ENCODE measurements around the gene VTI1B. TPM values are rescaled to one million over a fixed set of nuclear protein-coding genes. Genes with fewer than 3 reads are reported as not detected.
A peak's percentile ranks its signal among the peaks of the same experiment; 100 is the strongest.

Gene VTI1B
- total RNA-seq, 3 donors from 2014 or later (not counting 1 experiment from before 2014, with no cell fraction given) = 47.5 to 77.1 (median 57.9) TPM

DNA sequence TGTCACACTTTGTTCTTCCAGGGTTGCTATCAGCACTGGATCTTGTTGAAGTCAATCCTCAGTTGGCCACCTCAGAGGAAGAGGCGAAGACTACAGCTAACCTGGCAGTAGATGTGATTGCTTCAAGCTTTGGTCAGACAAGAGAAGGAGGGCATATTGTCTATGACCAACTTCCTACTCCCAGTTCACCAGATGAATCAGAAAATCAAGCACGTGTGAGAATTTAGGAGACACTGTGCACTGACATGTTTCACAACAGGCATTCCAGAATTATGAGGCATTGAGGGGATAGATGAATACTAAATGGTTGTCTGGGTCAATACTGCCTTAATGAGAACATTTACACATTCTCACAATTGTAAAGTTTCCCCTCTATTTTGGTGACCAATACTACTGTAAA, 23.7 kb downstream of the VTI1B start:
- Histone ChIP-seq H3K27me3 (ENCODE audit: control insufficient read depth, insufficient read depth, low read length) (no peaks in the 10 kb centered on the region), H3K9me3 (ENCODE audit: control insufficient read depth, insufficient read depth, low read length) (no peaks in the 10 kb centered on the region), H3K4me3 (ENCODE audit: low read length) (no peak overlapping the region), H3K36me3 (ENCODE audit: control insufficient read depth, insufficient read depth, low read length) (peaks cover 85% of the 10 kb centered on the region), H3K4me1 (ENCODE audit: control insufficient read depth, insufficient read depth, low read length) (no peaks in the 10 kb centered on the region), H3K27ac (ENCODE audit: low read length) (no peak overlapping the region)
- no peaks in the 10 kb centered on the region for H3K9me3 Mint-ChIP-seq
- H3K27ac Mint-ChIP-seq = no peak overlapping the region
- no peaks in the 10 kb centered on the region for H3K4me1 Mint-ChIP-seq
- H3K4me3 Mint-ChIP-seq = no peak overlapping the region
- H3K27me3 Mint-ChIP-seq (ENCODE audit: low read depth in 2 of 2) = no peaks in the 10 kb centered on the region
- intact Hi-C loops (cut with micrococcal nuclease) = no loop called here
- ATAC-seq (no peak), DNase-seq (no peak)
- TF ChIP-seq, protein P1, sequence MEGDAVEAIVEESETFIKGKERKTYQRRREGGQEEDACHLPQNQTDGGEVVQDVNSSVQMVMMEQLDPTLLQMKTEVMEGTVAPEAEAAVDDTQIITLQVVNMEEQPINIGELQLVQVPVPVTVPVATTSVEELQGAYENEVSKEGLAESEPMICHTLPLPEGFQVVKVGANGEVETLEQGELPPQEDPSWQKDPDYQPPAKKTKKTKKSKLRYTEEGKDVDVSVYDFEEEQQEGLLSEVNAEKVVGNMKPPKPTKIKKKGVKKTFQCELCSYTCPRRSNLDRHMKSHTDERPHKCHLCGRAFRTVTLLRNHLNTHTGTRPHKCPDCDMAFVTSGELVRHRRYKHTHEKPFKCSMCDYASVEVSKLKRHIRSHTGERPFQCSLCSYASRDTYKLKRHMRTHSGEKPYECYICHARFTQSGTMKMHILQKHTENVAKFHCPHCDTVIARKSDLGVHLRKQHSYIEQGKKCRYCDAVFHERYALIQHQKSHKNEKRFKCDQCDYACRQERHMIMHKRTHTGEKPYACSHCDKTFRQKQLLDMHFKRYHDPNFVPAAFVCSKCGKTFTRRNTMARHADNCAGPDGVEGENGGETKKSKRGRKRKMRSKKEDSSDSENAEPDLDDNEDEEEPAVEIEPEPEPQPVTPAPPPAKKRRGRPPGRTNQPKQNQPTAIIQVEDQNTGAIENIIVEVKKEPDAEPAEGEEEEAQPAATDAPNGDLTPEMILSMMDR (IDR thresholded peaks at IDR 0.05) = no peak
- H3K36me3 Mint-ChIP-seq = peaks cover 9% of the 10 kb centered on the region
- WGBS (ENCODE audit: insufficient coverage) = 100% methylated on average over 1 of the region's 2 CpGs

DNA sequence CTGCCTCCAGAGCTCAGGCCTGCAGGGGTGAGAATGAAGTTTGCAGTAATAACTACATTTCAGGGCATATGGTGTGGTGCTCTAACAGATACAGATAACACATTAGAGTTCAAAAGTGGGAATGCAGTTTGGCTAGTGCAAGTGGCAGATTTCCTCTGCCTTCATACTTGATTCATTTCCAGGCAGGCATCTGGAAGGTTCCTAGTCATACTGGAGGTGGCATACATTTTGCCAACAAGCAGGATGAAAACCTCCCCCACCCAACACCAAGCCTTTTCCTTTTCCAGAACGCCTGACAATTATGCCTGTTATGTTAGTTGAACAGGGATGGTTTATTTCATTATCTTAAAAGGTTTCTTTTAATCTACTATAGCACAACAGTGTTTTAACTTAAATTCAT, 24.3 kb downstream of the VTI1B start:
- peaks cover 9% of the 10 kb centered on the region for H3K36me3 Mint-ChIP-seq
- no peak for ATAC-seq

DNA sequence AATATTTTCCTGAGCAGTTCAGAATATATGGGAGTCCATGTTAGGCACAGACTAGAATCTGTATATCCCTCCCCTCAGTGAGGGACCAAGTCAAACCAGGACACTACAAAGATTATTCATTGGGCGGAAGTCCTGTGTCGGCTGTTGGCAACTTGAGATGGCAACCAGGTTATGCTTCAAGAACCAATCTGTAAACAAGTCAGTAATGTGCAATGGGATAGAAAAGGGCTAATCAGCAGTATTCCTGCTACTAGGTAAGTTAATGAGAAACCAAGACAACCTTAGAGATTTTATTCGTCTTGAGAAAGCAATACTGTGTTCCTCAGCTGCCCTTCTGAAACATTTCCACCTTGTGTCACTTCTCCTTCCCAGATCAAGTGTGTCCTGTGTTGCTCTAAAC, 28.3 kb downstream of the VTI1B start:
- Histone ChIP-seq H3K27me3 (ENCODE audit: control insufficient read depth, insufficient read depth, low read length) (no peaks in the 10 kb centered on the region), H3K36me3 (ENCODE audit: control insufficient read depth, insufficient read depth, low read length) (peaks cover 48% of the 10 kb centered on the region), H3K27ac (ENCODE audit: low read length) (no peak overlapping the region), H3K9me3 (ENCODE audit: control insufficient read depth, insufficient read depth, low read length) (no peaks in the 10 kb centered on the region), H3K4me3 (ENCODE audit: low read length) (no peak overlapping the region), H3K4me1 (ENCODE audit: control insufficient read depth, insufficient read depth, low read length) (no peaks in the 10 kb centered on the region)
- H3K9me3 Mint-ChIP-seq = no peaks in the 10 kb centered on the region
- WGBS (ENCODE audit: insufficient coverage) = 98% methylated on average over 3 of the region's 3 CpGs
- H3K27ac Mint-ChIP-seq = peak overlapping the region in 1 of 2 donors; percentile 33
- H3K4me3 Mint-ChIP-seq = no peak overlapping the region
- H3K4me1 Mint-ChIP-seq = peaks cover 0 to 5% of the 10 kb centered on the region in 2 donors
- no peaks in the 10 kb centered on the region for H3K27me3 Mint-ChIP-seq (ENCODE audit: low read depth in 2 of 2)
- ATAC-seq (no peak), DNase-seq (no peak)
- peaks cover 9% of the 10 kb centered on the region for H3K36me3 Mint-ChIP-seq
- intact Hi-C loops (cut with micrococcal nuclease) = no loop called here
- TF ChIP-seq, protein P1 (IDR thresholded peaks at IDR 0.05) = no peak

More for the DNA sequence above, 24.3 kb downstream of the VTI1B start:
- no peaks in the 10 kb centered on the region for H3K27me3 ChIP-seq (ENCODE audit: control insufficient read depth, insufficient read depth, low read length)
- Mint-ChIP-seq H3K4me1 (no peaks in the 10 kb centered on the region), H3K4me3 (no peak overlapping the region), H3K9me3 (no peaks in the 10 kb centered on the region), H3K27ac (no peak overlapping the region), H3K27me3 (ENCODE audit: low read depth in 2 of 2) (no peaks in the 10 kb centered on the region)
- H3K9me3 ChIP-seq (ENCODE audit: control insufficient read depth, insufficient read depth, low read length) = no peaks in the 10 kb centered on the region
- intact Hi-C loops (cut with micrococcal nuclease) = no loop called here
- whole genome bisulfite sequencing (ENCODE audit: insufficient coverage) = no CpG with 5 or more reads among the region's 1 CpG
- H3K4me3 ChIP-seq (ENCODE audit: low read length) = no peak overlapping the region
- no peaks in the 10 kb centered on the region for H3K4me1 ChIP-seq (ENCODE audit: control insufficient read depth, insufficient read depth, low read length)
- TF ChIP-seq, protein P1 (IDR thresholded peaks at IDR 0.05) = no peak
- DNase-seq = no peak
- peaks cover 82% of the 10 kb centered on the region for H3K36me3 ChIP-seq (ENCODE audit: control insufficient read depth, insufficient read depth, low read length)
- H3K27ac ChIP-seq (ENCODE audit: low read length) = no peak overlapping the region

DNA sequence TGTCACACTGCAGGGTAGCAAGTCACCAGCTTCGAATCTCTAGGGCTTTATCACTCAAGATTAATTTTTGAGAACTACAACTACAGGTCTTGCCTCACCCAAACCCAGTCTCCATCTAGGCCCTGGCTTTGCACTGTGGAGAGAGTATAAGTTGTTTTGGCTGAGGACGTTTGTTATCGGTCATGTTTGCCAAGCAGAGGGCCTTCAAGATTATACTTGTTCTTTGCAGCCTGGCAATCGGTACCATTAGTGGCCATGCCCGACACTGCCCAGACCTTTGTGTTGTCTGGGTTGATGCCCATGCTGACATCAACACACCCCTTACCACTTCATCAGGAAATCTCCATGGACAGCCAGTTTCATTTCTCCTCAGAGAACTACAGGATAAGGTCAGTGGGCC, 29.0 kb downstream of the VTI1B start:
- no peaks in the 10 kb centered on the region for H3K4me1 ChIP-seq (ENCODE audit: control insufficient read depth, insufficient read depth, low read length)
- no peaks in the 10 kb centered on the region for H3K9me3 Mint-ChIP-seq
- H3K27me3 ChIP-seq (ENCODE audit: control insufficient read depth, insufficient read depth, low read length) = no peaks in the 10 kb centered on the region
- ATAC-seq (no peak), DNase-seq (no peak)
- H3K36me3 Mint-ChIP-seq = peaks cover 9% of the 10 kb centered on the region
- no peak overlapping the region for H3K4me3 ChIP-seq (ENCODE audit: low read length)
- peak overlapping the region in 1 of 2 donors; percentile 33 for H3K27ac Mint-ChIP-seq
- peaks cover 0 to 5% of the 10 kb centered on the region in 2 donors for H3K4me1 Mint-ChIP-seq
- no peaks in the 10 kb centered on the region for H3K27me3 Mint-ChIP-seq (ENCODE audit: low read depth in 2 of 2)
- no peaks in the 10 kb centered on the region for H3K9me3 ChIP-seq (ENCODE audit: control insufficient read depth, insufficient read depth, low read length)
- H3K36me3 ChIP-seq (ENCODE audit: control insufficient read depth, insufficient read depth, low read length) = peaks cover 41% of the 10 kb centered on the region
- H3K27ac ChIP-seq (ENCODE audit: low read length) = no peak overlapping the region
- no peak overlapping the region for H3K4me3 Mint-ChIP-seq
- WGBS (ENCODE audit: insufficient coverage) = 98% methylated on average over 5 of the region's 5 CpGs
- TF ChIP-seq, protein P1 (IDR thresholded peaks at IDR 0.05) = no peak
- intact Hi-C loops (cut with micrococcal nuclease) = no loop called here

Measured in natural killer cell (primary cell).